HG02798 (cell line): ENCODE measurements around the gene RAPGEF4.

ENCODE experiments used
- ATAC-seq: cut with Tn5 transposase; IDR thresholded peaks from one replicate; pipeline ENCODE4 v1.9.1; 2021; ENCODE audit warnings: mild to moderate bottlenecking; ENCODE audit not compliant: unreplicated experiment, poor library complexity

RAPGEF4 gene

GRCh38 chr2:172927641-172928357 is 192.2 kb downstream of the RAPGEF4 start:
- ATAC-seq, result no peak

- ATAC-seq, result no peak
Observed at GRCh38 chr2:172928756-172929155, 193.1 kb downstream of the RAPGEF4 start.

GRCh38 chr2:172929644-172930043 is 194.0 kb downstream of the RAPGEF4 start:
- no peak for ATAC-seq

GRCh38 chr2:172930871-172931255 is 195.2 kb downstream of the RAPGEF4 start:
- no peak for ATAC-seq

GRCh38 chr2:172931256-172931894 is 195.7 kb downstream of the RAPGEF4 start:
- ATAC-seq, result no peak

GRCh38 chr2:172931918-172932520 is 196.4 kb downstream of the RAPGEF4 start:
- no peak for ATAC-seq

- ATAC-seq, result no peak
Observed at GRCh38 chr2:172937884-172938712, 202.5 kb downstream of the RAPGEF4 start.

GRCh38 chr2:172938713-172939375 is 203.2 kb downstream of the RAPGEF4 start:
- ATAC-seq, result no peak

GRCh38 chr2:172943539-172943938 is 207.9 kb downstream of the RAPGEF4 start:
- no peak for ATAC-seq

GRCh38 chr2:172944022-172944793 is 208.6 kb downstream of the RAPGEF4 start:
- ATAC-seq, result no peak

- ATAC-seq, result no peak
Observed at GRCh38 chr2:172944794-172945509, 209.3 kb downstream of the RAPGEF4 start.

- no peak for ATAC-seq
Observed at GRCh38 chr2:172945510-172945850, 209.8 kb downstream of the RAPGEF4 start.

GRCh38 chr2:172947461-172948153 is 212.0 kb downstream of the RAPGEF4 start:
- no peak for ATAC-seq

- no peak for ATAC-seq
Observed at GRCh38 chr2:172949522-172949921, 213.9 kb downstream of the RAPGEF4 start.

- no peak for ATAC-seq
Observed at GRCh38 chr2:172950565-172950964, 214.9 kb downstream of the RAPGEF4 start.

GRCh38 chr2:172951554-172951953 is 215.9 kb downstream of the RAPGEF4 start:
- ATAC-seq, result no peak

- no peak for ATAC-seq
Observed at GRCh38 chr2:172953411-172953810, 217.8 kb downstream of the RAPGEF4 start.
